CD4-positive, alpha-beta T cell treated with Interleukin-15 for 1 hour (primary cell): ENCODE data around the gene DNAH14.
"Not testable (repeated sequence)": the region's sequence is repeated elsewhere in the genome, so short reads cannot be mapped to it uniquely, and the experiment has no call there.

Experiments used
- DNase-seq: peaks from one replicate; pipeline ENCODE4 v3.0.0-alpha.2; 2020

The DNAH14 gene

GRCh38 chr1:225277445-225277844 is 348.0 kb downstream of the DNAH14 start:
- DNase-seq = no peak

GRCh38 chr1:225280563-225280962 is 351.1 kb downstream of the DNAH14 start:
- no peak for DNase-seq

- DNase-seq = no peak
These were observed 360.8 kb downstream of the DNAH14 start for GRCh38 chr1:225290244-225290643.

- DNase-seq = no peak
These were observed 370.1 kb downstream of the DNAH14 start for GRCh38 chr1:225299624-225300023.

GRCh38 chr1:225300381-225300780 is 370.9 kb downstream of the DNAH14 start:
- no peak for DNase-seq

GRCh38 chr1:225304996-225305395 is 375.5 kb downstream of the DNAH14 start:
- DNase-seq = no peak

- not testable (repeated sequence) for DNase-seq
These were observed 381.1 kb downstream of the DNAH14 start for GRCh38 chr1:225310544-225310943.

GRCh38 chr1:225318706-225319575 is 389.5 kb downstream of the DNAH14 start:
- DNase-seq = no peak

GRCh38 chr1:225319871-225320270 is 390.4 kb downstream of the DNAH14 start:
- DNase-seq = no peak

- no peak for DNase-seq
These were observed 392.3 kb downstream of the DNAH14 start for GRCh38 chr1:225321784-225322183.

- no peak for DNase-seq
These were observed 399.6 kb downstream of the DNAH14 start for GRCh38 chr1:225329041-225329440.

- not testable (repeated sequence) for DNase-seq
These were observed 400.5 kb downstream of the DNAH14 start for GRCh38 chr1:225329996-225330395.

- no peak for DNase-seq
These were observed 403.2 kb downstream of the DNAH14 start for GRCh38 chr1:225332686-225333085.

- not testable (repeated sequence) for DNase-seq
These were observed 405.8 kb downstream of the DNAH14 start for GRCh38 chr1:225335098-225335778.

GRCh38 chr1:225338545-225338944 is 409.1 kb downstream of the DNAH14 start:
- no peak for DNase-seq

GRCh38 chr1:225341642-225342041 is 412.2 kb downstream of the DNAH14 start:
- DNase-seq = no peak

- no peak for DNase-seq
These were observed 413.2 kb downstream of the DNAH14 start for GRCh38 chr1:225342695-225343094.

- no peak for DNase-seq
These were observed 414.1 kb downstream of the DNAH14 start for GRCh38 chr1:225343618-225344017.

- no peak for DNase-seq
These were observed 417.7 kb downstream of the DNAH14 start for GRCh38 chr1:225347123-225347683.

- no peak for DNase-seq
These were observed 418.9 kb downstream of the DNAH14 start for GRCh38 chr1:225348400-225348799.

- DNase-seq = no peak
These were observed 420.4 kb downstream of the DNAH14 start for GRCh38 chr1:225349826-225350225.

- DNase-seq = no peak
These were observed 421.4 kb downstream of the DNAH14 start for GRCh38 chr1:225350872-225351271.

GRCh38 chr1:225354906-225355305 is 425.4 kb downstream of the DNAH14 start:
- no peak for DNase-seq

GRCh38 chr1:225355863-225356262 is 426.4 kb downstream of the DNAH14 start:
- DNase-seq = no peak
